ENCODE data around the gene ASB18. TPM values are rescaled to one million over a fixed set of nuclear protein-coding genes. Genes with fewer than 3 reads are reported as not detected.

The ASB18 gene
- total and polyA plus RNA-seq, 2 of the 4 experiments (the other 2 are of a cell fraction): not detected

GRCh38 chr2:236298924-236299475 lies 34.8 kb upstream of the ASB18 start:
- Histone ChIP-seq H3K9ac (ENCODE audit: low read depth, low read length) (no peak overlapping the region), H2BK5ac (ENCODE audit: low read depth, low read length, poor library complexity, severe bottlenecking) (no peak overlapping the region), H4K91ac (ENCODE audit: insufficient read depth, low read depth, low read length) (no peak overlapping the region), H3K18ac (ENCODE audit: low read depth, low read length) (no peak overlapping the region), H2BK15ac (ENCODE audit: low read depth, low read length) (no peak overlapping the region), H4K20me1 (ENCODE audit: insufficient read depth, low read length) (no peaks in the 10 kb centered on the region), H3K79me1 (ENCODE audit: low read depth in 1 of 2, low read length in 2 of 2) (no peaks in the 10 kb centered on the region), H3K9me3 (ENCODE audit: control insufficient read depth, insufficient read depth, low read length) (no peaks in the 10 kb centered on the region), H4K5ac (ENCODE audit: low read depth, low read length) (no peak overlapping the region), H3K14ac (replicated peaks; ENCODE audit: low read depth, low read length) (no peak overlapping the region), H2AK5ac (ENCODE audit: low read depth, low read length) (no peak overlapping the region), H3K4ac (ENCODE audit: low read depth, low read length) (no peak overlapping the region), H3K36me3 (ENCODE audit: control insufficient read depth, insufficient read depth, low read length) (no peaks in the 10 kb centered on the region), H3K4me2 (ENCODE audit: low read depth, low read length) (no peak overlapping the region), H2AFZ (replicated peaks; ENCODE audit: low read length, poor library complexity) (no peak overlapping the region), H3K9me1 (ENCODE audit: insufficient read depth, low read length) (no peaks in the 10 kb centered on the region), H2BK20ac (ENCODE audit: low read depth, low read length) (no peak overlapping the region), H4K8ac (ENCODE audit: low read depth in 2 of 2, low read length in 2 of 2) (no peak overlapping the region), H3K27ac (ENCODE audit: insufficient read depth, low read length) (no peak overlapping the region), H3K23ac (ENCODE audit: low read depth, low read length) (no peak overlapping the region), H2BK120ac (ENCODE audit: low read depth, low read length) (no peak overlapping the region), H2AK9ac (replicated peaks; ENCODE audit: low read depth, low read length, poor library complexity) (no peak overlapping the region), H3K27me3 (ENCODE audit: control insufficient read depth, insufficient read depth, low read length) (no peaks in the 10 kb centered on the region; the same call in 1 of the 2 replicates), H3K56ac (ENCODE audit: extremely low read depth, insufficient read depth, low read length) (no peak overlapping the region), H3K4me3 (ENCODE audit: insufficient read depth, low read depth, low read length) (no peak overlapping the region), H3K4me1 (ENCODE audit: control insufficient read depth, insufficient read depth, low read length) (no peaks in the 10 kb centered on the region)
- CTCF ChIA-PET: no interaction called here
- WGBS, 2 experiments (ENCODE audit: extremely low coverage in 2 of 2, insufficient read length in 1 of 2): 28% methylated on average over 3 of the region's 11 CpGs; no CpG with 5 or more reads in 1 of the 2 experiments
- in situ Hi-C loops (cut with MboI; ENCODE audit: low sequenced_read_pairs) (no loop called here), intact Hi-C loops (cut with micrococcal nuclease) (no loop called here), dilution Hi-C loops (cut with HindIII; ENCODE audit: low sequenced_read_pairs, unreplicated experiment) (no loop called here)
- no peak for TF ChIP-seq MAZ (IDR thresholded peaks at IDR 0.05; ENCODE audit: borderline replicate concordance, low read depth, low read length)
- no peak for TF ChIP-seq RCOR1 (IDR thresholded peaks at IDR 0.05; ENCODE audit: insufficient replicate concordance, low read length)
- no peak for TF ChIP-seq MXI1 (IDR thresholded peaks at IDR 0.05; ENCODE audit: borderline replicate concordance, low read depth, low read length)
- no peak for TF ChIP-seq USF2 (IDR thresholded peaks at IDR 0.05; ENCODE audit: low read depth, low read length)
- no peak for TF ChIP-seq BHLHE40 (IDR thresholded peaks at IDR 0.05; ENCODE audit: low read depth, low read length)
- TF ChIP-seq, protein P1, sequence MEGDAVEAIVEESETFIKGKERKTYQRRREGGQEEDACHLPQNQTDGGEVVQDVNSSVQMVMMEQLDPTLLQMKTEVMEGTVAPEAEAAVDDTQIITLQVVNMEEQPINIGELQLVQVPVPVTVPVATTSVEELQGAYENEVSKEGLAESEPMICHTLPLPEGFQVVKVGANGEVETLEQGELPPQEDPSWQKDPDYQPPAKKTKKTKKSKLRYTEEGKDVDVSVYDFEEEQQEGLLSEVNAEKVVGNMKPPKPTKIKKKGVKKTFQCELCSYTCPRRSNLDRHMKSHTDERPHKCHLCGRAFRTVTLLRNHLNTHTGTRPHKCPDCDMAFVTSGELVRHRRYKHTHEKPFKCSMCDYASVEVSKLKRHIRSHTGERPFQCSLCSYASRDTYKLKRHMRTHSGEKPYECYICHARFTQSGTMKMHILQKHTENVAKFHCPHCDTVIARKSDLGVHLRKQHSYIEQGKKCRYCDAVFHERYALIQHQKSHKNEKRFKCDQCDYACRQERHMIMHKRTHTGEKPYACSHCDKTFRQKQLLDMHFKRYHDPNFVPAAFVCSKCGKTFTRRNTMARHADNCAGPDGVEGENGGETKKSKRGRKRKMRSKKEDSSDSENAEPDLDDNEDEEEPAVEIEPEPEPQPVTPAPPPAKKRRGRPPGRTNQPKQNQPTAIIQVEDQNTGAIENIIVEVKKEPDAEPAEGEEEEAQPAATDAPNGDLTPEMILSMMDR (conservative IDR thresholded peaks at IDR 0.05; ENCODE audit: low read depth, low read length): no peak
- no peak for TF ChIP-seq RAD21 (IDR thresholded peaks at IDR 0.05; ENCODE audit: low read length)
- no peak for TF ChIP-seq FOS (IDR thresholded peaks at IDR 0.05; ENCODE audit: low read depth, low read length)
- no peak for TF ChIP-seq CEBPB (IDR thresholded peaks at IDR 0.05; ENCODE audit: low read depth, low read length)
- TF ChIP-seq NFE2L2 (IDR thresholded peaks at IDR 0.05; ENCODE audit: low read depth, low read length): no peak
- TF ChIP-seq RFX5 (IDR thresholded peaks at IDR 0.05; ENCODE audit: low read depth, low read length): no peak
- TF ChIP-seq CHD1 (IDR thresholded peaks at IDR 0.05; ENCODE audit: low read depth, low read length): no peak
- TF ChIP-seq, protein P2, sequence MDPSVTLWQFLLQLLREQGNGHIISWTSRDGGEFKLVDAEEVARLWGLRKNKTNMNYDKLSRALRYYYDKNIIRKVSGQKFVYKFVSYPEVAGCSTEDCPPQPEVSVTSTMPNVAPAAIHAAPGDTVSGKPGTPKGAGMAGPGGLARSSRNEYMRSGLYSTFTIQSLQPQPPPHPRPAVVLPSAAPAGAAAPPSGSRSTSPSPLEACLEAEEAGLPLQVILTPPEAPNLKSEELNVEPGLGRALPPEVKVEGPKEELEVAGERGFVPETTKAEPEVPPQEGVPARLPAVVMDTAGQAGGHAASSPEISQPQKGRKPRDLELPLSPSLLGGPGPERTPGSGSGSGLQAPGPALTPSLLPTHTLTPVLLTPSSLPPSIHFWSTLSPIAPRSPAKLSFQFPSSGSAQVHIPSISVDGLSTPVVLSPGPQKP (IDR thresholded peaks at IDR 0.05; ENCODE audit: borderline replicate concordance, low read depth, low read length): no peak
- TF ChIP-seq SMC3 (IDR thresholded peaks at IDR 0.05; ENCODE audit: low read depth, low read length): no peak
- no peak for TF ChIP-seq POLR2A (IDR thresholded peaks at IDR 0.05; ENCODE audit: low read depth, low read length)
- no peak for TF ChIP-seq MAFK (IDR thresholded peaks at IDR 0.05; ENCODE audit: low read depth, low read length)
- POLR2A ChIA-PET (ENCODE audit: unreplicated experiment): no interaction called here
- ATAC-seq (ENCODE audit: low read depth) (no peak), DNase-seq (no peak)
- BruUV-seq (replicated peaks): no TSS peak
